Measurements from ENCODE around the gene SLC6A17. TPM values are rescaled to one million over a fixed set of nuclear protein-coding genes. Genes with fewer than 3 reads are reported as not detected.

Gene SLC6A17
- total RNA-seq, 1 donor from 2014 or later: 0.45 TPM

DNA sequence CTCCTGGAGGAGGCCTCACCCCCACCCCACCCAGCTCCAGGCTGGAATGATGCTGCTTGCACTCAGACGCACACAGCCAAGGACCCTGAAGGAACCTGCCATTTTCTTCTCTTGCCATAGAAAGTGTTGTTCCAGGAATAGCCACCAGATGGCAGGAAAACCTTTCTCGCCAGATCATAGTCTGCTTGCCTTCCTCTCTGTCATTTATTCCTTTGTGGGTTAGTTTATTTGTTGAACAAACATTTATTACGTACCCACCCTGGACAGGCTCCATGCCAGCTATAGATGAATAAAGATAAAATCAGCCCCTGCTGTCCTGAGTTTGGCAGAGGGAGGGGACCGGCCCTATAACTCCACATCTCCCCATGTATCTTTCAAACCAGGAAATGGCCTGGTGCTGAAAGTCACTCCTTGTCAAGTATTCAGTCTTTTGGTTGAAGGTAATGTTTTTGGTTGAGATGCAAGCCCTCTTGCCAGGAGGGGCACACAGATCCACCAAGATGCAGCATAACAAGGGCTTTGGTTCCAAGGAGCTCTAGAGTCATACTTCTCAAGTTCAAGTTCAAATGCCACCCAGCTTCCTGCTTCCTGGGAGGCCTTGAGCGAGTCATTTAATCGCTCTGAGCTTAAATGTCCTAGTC lies 52.8 kb downstream of the SLC6A17 start:
- peak; percentile 60 for DNase-seq (ENCODE audit: low read depth)

DNA sequence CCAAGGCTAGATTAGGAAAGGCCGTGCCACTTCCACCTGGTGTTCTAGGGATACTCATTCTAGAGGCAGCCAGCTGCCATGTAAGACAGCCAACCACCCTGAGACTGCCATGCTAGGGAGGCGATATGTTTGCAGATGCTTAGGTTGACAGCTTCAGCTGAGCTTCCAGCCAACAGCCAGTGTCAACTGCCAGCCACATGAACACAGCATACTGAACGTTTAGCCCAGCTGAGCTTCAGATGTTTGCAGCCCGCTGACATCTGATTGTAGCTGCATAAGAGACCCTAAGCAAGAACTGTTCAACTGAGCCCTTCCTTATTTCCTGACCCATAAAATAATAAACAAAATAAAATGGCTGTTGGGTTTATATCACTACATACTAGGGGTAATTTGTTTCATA lies 54.9 kb downstream of the SLC6A17 start:
- no peak for DNase-seq (ENCODE audit: low read depth)

DNA sequence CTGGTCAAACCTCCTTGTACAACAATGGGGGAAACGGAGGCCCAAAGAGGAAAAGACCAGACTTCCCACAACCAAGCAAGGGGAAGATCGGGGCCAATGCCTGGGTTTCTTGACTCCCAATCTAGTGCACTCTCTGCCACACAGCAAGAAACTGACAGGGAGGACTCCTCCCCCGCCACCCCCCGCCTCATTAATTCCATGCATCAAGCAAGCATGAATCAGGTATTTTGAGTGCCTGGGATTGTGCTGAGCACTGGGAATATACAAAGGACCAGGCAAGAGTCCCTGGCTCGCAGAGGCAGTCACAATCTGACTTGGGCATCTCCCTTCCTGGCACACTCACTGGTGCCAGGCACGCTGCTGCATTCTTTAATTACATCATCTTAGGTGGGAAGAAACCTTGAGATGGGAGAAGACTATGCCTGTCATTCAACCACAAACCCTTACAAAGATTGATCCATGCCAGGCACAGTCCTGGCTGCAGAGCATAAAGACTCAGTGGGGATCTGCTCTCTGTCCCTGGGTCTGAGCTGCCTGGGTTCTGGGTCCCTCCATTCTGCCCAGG lies 55.4 kb downstream of the SLC6A17 start:
- DNase-seq (ENCODE audit: low read depth): no peak

DNA sequence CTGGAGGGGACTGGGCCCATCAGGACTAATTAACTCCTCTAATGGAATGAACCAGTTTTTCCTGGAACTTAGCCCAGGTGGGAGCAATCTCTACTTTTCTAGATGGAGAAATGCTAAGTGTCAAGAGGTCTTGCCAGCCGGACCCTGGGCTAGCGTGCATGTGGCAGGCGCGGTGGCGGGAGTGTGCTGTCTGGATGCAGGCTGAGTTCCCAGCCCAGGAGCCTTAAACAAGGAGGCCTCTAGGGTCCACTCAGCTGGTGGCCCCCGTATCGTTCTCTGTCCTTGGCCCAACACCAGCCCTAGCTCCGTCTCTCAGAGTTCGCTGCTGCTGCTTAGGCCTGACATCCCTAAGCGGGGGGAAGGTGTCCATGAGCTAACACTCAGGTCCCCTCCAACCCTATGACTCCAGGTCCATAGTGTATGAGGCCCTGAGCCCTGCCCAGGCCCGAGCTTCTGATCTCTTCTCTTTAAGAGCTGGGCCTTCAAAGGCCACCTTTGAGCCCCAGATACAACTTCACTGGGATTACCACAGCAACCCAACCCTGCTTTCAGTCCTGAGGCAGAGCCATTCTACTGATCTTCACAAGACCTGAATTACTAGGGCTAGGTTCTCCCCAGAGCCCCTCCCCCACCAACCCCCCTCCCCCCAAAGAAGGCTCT lies 56.1 kb downstream of the SLC6A17 start:
- no peak for DNase-seq (ENCODE audit: low read depth)

DNA sequence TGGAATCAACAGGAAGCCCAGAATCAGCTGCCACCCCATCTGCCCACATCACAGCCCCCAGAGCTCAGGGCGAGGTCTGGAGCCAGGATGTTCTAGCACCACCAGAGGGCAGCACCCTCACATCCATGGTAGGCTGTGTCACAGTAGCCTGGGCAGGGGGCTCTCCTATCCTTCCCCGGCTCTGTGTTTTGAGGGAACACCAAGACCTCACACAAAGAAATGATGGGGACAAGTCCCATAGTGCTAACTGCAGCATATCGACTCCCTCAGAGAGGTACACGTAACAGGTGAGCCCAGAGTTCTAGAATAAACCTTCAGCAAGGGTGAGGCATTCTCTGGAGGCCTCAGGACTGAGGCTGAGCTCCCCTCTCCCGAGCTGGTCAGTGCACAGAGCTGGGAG lies 57.5 kb downstream of the SLC6A17 start:
- DNase-seq (ENCODE audit: low read depth): no peak

DNA sequence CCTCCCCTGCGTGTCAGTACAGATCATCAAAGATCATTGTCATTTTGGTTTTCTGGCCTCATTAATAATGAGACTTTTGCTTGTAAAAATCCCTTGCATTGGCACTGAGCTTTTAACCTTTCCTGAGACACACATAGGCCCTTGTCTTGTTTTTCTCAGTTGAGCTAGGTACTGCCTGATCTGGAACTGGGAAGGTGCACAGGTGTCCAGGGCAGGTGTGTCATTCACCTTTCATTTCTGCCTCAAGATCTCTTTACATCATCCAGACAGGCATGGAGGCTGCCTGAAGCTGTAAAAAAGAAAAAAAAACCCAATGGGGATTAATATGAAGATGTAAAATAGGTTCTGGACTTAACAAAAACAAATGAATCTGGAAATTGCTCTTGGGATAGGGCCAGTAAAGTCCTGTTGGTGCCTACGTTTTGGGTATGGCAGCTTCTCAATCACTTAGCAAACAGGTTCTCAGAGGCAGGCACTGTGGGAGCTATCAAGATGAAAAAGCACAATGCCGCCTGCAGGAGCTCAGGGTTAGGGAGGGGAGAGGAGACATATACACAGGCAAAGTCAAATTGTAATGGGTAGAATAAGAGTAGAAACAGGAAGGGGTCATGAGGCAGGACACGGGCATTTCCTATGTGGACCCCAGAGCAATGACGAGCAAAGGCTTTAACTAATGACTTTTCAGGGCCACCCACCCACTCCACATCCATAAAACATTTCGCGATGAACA lies 58.8 kb downstream of the SLC6A17 start:
- no peak for DNase-seq (ENCODE audit: low read depth)

DNA sequence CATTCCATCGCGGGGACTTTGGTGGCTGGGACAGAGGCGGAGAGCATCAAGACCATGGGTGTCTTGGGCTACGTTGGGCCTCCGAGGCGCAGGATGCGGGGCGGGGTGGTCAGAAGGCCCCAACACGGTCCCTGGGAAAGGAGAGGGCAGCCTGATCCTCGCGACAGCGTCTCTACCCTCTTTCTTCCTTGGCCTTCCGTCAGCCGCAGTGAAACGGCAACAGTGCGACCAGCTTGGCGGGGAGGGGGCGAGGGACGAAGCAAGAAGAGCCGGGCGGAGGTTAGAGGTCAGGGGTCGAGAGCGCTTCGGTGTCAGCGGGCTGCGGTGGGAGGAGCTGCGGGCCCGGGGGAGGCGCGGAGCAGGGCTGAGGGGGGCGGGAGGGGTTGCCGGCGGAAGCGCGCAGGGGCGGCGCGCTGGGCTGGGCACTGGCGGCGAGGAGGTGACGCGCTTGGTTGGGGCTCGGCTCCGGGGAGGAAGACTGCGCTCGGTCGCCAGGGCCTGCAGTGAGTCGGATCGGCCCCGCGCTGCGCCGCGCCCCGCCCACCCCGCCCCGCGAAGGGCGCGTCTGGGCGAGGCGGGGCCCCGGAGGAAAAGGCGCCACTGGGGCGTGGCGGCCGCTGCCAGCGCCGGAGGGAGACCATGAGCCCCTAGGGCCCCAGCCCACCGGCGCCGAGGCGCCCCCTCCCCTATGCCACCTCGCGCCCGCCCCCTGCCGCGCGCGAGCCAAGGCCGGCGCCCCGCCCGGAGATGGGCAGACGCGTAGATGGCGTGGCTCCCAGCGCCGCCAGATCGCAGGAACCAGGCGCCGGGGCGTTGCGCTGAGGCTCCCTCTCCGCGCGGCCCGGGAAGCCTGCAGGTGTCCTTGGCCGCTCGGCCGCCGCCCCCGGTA lies 59.7 kb downstream of the SLC6A17 start, which contains the start of gene KCNC4:
Gene KCNC4, plus strand, starts transcription at position 600 of the 889 bp plus-strand sequence. CDS start 1,186 bp downstream, outside the sequence.
- DNase-seq (ENCODE audit: low read depth): peak; percentile 36

DNA sequence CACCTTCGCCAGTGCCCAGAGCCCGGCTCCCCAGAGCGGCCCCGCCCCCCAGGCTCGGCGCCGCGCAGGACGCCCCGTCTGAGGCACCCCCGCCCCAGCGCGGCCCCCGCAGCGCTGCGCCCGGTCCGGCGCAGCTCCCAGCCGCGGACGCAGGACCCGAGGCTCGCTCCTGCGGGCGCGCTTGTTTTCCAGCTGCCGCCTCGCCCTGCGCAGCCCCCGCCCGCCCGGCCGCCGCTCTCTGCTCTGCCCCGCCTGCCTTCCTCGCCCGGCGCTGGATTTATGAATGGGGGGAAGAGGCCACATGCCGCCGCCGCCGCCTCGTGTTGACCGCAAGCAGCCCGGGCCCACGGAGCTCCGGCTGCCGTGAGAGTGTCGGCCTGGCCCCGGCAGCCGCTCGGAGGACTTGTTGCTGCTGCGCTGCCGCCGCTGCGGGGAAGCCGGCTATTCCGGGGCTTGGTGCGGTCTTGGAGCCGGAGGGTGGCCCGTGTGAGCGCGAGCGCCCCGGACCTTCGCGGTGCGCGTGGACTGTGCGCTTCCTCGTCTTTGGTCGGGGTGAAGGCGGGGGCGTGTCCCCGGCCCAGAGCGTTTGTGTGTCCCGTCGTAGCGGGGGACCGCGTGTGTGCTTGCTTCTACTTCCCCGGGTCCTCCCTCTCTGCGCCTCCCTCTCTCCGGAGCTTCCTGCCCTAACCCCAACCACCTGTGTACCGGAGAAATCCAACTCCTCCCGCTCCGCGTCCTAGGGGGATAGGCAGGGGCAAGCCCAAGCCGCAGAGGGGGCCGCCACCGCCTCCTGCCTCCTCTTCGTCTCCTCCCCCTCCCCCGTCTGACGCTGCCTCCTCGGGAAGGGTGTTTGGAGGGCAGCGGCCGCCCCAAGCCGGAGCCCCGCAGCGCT lies 60.6 kb downstream of the SLC6A17 start:
- DNase-seq (ENCODE audit: low read depth): no peak

DNA sequence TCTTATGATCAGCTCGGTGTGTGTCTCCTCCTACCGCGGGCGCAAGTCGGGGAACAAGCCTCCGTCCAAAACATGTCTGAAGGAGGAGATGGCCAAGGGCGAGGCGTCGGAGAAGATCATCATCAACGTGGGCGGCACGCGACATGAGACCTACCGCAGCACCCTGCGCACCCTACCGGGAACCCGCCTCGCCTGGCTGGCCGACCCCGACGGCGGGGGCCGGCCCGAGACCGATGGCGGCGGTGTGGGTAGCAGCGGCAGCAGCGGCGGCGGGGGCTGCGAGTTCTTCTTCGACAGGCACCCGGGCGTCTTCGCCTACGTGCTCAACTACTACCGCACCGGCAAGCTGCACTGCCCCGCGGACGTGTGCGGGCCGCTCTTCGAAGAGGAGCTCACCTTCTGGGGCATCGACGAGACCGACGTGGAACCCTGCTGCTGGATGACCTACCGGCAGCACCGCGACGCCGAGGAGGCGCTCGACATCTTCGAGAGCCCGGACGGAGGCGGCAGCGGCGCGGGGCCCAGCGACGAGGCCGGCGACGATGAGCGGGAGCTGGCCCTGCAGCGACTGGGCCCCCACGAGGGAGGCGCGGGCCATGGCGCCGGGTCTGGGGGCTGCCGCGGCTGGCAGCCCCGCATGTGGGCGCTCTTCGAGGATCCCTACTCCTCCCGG lies 61.3 kb downstream of the SLC6A17 start:
- no peak for DNase-seq (ENCODE audit: low read depth)

DNA sequence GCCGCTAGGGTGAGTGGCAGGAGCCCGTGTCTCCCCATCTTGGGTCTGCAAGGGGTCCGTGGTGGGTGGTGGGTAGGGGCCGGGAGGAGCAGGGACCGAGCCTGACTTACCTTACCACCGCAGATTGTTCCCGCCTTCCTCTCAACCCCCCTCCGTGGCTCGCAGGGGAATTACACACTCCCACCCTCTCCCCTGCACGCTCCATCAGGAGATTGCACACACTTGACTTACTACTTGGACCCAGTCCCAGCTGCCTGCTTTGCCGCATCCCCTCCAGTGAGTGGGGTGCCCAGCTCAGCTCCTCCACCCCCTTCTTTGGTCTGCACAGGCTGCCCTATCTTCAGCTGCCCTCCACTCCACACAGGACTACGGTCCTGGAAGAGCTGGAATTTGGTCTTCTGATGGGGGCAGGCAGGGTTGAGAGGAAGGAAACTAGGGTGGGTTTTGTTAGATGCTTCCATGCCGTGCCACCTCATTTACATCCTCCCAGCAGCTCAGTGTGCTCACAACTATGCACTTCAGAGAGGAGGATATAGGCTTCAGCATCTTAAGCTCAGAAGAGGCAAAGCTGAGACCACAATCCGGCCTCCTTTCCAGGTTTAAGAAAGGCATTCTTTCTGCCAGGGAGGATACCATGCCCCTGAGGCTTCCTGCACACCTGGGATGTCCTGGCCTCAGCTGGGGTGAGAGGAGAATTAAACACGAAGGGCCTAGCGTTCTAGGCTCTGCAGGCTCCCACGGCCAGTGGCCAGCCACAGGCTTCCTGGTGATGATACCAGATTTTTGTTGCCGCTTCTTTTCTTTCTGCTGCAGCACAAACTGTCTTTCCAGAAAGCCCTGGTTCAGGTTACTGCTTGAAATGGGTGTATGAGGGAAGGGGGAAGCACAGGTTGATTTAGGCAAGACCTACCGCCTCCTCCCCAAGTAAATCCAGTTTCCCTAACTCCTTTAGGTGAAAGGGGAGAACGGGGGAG lies 62.2 kb downstream of the SLC6A17 start:
- no peak for DNase-seq (ENCODE audit: low read depth)

DNA sequence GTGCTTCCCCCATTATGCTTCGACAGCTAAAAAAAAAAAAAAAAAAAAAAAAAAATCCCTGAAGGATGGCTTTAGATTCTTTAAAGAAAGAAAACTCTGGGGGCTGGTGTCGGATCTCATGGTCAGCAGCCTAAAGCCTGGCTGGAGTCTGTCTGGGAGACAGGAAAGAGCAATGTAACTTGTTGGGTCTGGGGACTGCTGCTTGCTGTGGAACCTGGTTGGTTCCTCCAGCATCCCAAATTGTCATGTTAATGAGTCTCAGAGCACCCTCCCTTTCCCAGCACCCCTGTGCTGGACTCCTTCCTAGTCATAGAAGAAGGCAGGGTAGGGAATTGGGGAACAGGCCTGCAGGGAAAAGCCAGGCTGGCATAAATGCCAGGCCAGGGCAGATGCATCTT lies 62.8 kb downstream of the SLC6A17 start:
- no peak for DNase-seq (ENCODE audit: low read depth)

DNA sequence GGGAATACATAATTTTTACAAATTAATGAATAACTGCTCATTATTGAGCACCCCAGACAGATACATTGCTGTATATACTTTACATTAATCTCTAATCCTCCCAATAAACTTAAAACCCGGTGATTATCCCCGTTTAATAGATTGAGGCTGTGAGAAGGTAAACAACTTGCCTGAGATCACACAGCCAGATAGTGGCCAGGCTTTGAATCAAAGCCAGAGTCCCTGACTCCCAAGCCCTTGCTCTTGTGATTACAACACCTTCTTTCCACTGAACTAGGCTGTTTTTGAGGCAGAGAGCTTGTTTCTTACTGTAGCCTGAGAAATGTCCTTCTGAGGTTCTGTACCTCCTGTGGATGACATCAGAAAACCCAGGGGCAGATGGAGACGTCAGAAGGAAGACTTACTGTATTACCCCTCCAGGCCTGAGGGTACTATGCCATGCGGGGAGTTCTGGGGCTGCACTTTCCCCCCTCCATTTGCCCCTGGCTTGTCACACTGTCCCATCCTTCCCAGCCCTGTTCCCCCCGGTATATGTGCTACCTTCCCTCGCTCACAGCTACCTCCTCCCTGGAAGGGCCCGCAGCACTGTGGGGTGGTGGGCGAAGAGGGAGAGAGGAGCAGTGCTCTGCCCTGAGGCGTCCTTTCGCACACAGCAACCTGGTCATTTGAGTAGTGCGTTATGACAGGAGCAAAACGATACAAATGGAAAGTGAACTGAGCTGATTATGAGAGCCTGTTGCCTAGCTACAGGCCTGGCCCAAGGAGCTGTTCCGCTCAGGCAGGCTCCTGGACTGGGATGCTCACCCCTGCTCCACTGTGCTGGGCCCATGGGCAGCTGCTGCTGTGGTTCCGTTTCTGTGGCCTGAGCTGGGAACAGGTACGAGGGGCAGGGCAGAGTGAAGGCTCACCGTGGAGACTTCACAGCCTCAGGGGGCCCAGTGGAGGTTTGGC lies 64.4 kb downstream of the SLC6A17 start:
- peak; percentile 51 for DNase-seq (ENCODE audit: low read depth)

DNA sequence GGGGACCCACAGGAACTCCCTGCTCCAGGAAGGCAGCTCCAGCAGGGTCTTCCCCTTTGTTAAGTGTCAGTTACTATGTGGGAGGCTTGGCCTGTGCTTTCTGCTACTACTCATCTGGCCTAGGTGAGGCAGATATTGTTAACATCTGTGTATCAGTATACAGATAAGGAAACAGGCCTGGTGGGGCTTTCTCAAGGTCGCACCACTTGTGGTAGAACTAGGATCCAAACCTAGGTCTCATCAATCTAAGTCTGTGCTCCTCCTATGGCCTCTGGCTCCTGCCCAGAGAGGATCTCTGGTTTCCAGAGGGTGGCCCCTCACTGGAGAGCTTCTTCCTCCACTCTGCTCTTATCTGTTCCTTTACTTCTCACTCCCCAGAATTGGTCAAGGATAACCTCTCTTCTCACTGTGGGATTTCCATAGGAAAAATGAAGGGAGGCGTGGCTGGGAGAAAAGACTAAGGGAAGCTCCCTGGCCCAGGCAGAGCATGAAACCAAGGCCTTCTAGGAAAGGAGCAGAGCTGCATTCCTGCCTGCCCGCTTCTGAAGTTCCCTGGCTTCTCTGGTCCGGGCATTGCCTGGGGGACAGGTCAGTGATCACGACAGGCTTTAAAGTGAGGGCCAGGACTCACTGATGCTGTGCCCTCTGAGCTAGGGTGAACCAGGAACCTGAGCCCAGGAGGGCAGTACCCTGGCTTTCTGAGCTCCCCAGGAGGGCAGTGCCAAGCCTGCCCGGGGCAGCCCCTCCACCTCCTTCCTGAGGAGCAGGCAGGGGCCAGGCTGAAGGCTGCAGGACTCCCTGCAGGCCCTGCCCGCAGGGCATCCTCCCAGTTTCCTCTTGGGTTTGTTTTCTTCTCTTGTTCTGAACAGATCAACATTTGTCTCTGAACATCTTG lies 65.6 kb downstream of the SLC6A17 start:
- no peak for DNase-seq (ENCODE audit: low read depth)

DNA sequence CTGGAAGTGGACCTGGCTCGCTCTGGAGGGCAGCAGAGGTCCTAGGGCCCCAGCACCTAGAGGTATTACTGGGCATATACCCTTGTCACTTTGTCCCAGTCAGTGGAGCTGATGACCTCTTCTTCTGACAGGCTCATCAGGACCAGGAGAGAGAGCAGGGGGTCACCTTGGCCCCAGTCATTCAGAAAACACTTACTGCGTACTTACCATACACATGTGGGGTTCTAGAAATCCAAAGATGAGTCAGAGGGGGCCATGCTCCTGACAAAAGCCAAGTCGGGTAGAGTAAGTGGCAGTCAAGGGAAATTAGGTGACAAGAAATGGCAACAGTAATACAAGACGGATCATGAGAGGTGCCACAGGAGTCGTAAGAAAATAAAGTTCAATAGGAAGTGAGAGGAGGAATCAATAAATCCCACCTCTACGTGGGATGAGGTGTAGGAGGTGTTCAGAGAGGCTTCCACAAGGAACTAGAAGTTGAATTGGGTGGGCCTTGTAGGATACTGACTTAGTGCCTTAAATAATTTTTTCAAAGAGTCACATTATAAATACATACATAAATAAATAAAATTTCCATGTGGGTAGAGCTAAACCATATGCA lies 66.7 kb downstream of the SLC6A17 start:
- DNase-seq (ENCODE audit: low read depth): no peak

DNA sequence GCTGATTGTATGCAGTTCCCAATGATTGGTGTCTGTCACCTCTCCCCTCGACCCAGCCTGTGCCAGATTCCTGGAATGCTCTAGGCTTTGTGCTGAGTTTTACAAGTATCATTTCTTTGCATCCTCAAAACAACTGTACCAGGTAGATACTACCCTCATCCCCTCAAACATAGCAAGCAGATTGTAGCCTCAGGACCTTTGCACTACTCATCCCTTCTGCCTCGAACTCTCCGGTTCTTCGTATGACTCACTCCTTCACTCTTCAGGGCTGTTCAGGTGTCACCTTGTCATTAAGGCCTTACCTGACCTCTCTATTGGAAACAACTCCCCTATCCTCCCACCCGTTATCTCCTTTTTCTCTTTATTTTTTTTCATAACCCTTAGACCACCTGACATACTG lies 67.8 kb downstream of the SLC6A17 start:
- no peak for DNase-seq (ENCODE audit: low read depth)

DNA sequence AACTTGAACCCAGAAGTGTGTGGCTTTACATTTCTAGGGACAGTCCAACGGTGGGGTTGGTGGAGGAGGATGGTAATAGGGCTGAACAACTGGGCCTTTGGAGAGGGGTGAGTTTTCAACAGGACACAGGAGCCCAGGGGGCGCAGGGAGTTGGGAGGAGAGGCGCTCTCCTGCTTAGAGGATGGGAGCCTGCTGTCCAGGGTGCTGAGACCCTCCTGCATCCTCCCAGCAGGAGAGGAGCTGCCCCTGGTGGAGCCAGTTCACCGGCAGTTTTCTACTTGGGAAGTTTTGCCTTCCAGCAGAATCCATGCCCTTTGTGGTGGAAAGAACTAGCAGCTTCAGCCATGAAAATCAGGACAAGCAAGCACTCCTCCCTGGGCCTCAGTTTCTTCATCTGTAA lies 68.4 kb downstream of the SLC6A17 start:
- DNase-seq (ENCODE audit: low read depth): no peak
